BJ (cell line): Measurements from ENCODE around the gene ZNF536. TPM values are rescaled to one million over a fixed set of nuclear protein-coding genes. Genes with fewer than 3 reads are reported as not detected.

Experiments used
- CTCF ChIA-PET: fragments of 350-600 bp; formaldehyde crosslinking; extraction: SDS; loops from one replicate; lab custom pipeline; 2021; ENCODE audit warnings: antibody characterized with exemption, inconsistent platforms; lab: Yijun Ruan, JAX
- POLR2A ChIA-PET: fragments of 300-600 bp; sonication (Branson Sonifier 250); formaldehyde crosslinking; extraction: SDS; loops from one replicate; lab custom pipeline; 2021; ENCODE audit warnings: antibody characterized with exemption; lab: Charles Lee
- DNase-seq: peaks from one replicate; pipeline ENCODE4 v3.0.0-alpha.2; 2011; ENCODE audit warnings: low read depth
- H3K27me3 ChIP-seq: 2 replicates; pipeline ENCODE4 v1.6.0; 2011; ENCODE audit warnings: low read length; ENCODE audit not compliant: control insufficient read depth, insufficient read depth
- H3K36me3 ChIP-seq: 2 replicates; pipeline ENCODE4 v1.5.1; 2011; ENCODE audit warnings: low read length; ENCODE audit not compliant: control insufficient read depth, insufficient read depth
- H3K4me3 ChIP-seq: 2 replicates; pipeline ENCODE4 v1.5.1; 2011; ENCODE audit warnings: low read depth, mild to moderate bottlenecking, control low read depth, low read length
- polyA plus RNA-seq: library from polyadenylated mRNA; depleted of rRNA; stranded (reverse); fragments of >200 nt; gene quantifications from 2 replicates; pipeline ENCODE4 v1.2.3, GENCODE V29; 2011
- TF ChIP-seq, protein P1 (sequence below): IDR thresholded peaks from 2 replicates; pipeline ENCODE4 v1.5.1; 2011; ENCODE audit warnings: low read depth, mild to moderate bottlenecking, control low read depth, inconsistent platforms, low read length, moderate library complexity; ENCODE audit not compliant: insufficient read depth

ZNF536 gene
- polyA plus RNA-seq, 1 experiment: not detected

DNA sequence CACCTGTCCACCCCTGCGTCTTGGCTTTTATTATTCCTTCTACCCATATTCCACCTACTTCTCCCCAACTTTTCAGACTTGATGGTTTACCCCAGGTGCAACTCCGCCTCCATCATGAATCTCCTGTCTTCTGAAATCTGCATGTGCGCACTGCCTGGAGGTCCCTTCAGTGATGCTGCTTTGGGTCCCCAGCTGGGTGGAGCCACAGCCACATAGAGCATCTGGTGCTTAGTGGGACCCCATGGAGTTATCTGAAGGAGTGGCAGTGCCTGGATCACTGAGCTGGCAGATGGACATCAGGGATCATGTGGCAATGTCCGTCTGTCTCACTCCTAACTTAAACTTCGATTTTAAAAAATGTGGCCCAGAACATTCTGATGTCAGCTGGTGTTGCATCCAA lies 13.5 kb downstream of the ZNF536 start:
- Histone ChIP-seq H3K4me3 (no peak overlapping the region), H3K27me3 (no peaks in the 10 kb centered on the region), H3K36me3 (no peaks in the 10 kb centered on the region)
- DNase-seq: no peak
- CTCF ChIA-PET: no interaction called here
- POLR2A ChIA-PET: no interaction called here
- TF ChIP-seq, protein P1, sequence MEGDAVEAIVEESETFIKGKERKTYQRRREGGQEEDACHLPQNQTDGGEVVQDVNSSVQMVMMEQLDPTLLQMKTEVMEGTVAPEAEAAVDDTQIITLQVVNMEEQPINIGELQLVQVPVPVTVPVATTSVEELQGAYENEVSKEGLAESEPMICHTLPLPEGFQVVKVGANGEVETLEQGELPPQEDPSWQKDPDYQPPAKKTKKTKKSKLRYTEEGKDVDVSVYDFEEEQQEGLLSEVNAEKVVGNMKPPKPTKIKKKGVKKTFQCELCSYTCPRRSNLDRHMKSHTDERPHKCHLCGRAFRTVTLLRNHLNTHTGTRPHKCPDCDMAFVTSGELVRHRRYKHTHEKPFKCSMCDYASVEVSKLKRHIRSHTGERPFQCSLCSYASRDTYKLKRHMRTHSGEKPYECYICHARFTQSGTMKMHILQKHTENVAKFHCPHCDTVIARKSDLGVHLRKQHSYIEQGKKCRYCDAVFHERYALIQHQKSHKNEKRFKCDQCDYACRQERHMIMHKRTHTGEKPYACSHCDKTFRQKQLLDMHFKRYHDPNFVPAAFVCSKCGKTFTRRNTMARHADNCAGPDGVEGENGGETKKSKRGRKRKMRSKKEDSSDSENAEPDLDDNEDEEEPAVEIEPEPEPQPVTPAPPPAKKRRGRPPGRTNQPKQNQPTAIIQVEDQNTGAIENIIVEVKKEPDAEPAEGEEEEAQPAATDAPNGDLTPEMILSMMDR: no peak

DNA sequence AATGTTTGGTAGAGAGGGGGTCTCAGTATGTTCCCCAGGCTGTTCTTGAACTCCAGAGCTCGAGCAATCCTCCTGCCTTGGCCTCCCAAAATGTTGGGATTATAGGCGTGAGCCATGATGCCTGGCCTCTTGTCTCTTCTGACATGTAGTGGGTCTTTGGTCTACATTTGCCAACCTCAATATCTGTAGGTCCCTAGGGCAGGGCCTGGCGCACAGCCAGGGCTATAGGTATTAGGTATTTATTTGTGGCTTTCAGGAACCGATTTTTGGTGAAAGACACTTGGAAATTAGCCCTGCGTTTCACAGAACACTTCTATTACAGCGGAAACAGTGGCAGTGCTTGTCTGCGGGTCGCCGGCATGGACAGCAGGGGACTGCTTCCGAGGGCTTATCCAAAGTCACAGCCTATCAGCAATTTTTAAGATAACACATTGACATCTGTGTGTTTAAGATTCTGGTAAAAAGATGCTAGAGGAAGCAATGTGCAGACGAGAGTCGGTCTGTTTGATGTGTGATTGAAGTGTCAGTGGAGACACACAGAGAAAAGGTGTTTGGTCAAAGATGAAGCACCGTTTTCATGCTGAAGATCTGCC lies 14.5 kb downstream of the ZNF536 start:
- TF ChIP-seq, protein P1: no peak
- Histone ChIP-seq H3K27me3 (no peaks in the 10 kb centered on the region), H3K4me3 (no peak overlapping the region), H3K36me3 (no peaks in the 10 kb centered on the region)
- DNase-seq: no peak
- ChIA-PET CTCF (no interaction called here), POLR2A (no interaction called here)

DNA sequence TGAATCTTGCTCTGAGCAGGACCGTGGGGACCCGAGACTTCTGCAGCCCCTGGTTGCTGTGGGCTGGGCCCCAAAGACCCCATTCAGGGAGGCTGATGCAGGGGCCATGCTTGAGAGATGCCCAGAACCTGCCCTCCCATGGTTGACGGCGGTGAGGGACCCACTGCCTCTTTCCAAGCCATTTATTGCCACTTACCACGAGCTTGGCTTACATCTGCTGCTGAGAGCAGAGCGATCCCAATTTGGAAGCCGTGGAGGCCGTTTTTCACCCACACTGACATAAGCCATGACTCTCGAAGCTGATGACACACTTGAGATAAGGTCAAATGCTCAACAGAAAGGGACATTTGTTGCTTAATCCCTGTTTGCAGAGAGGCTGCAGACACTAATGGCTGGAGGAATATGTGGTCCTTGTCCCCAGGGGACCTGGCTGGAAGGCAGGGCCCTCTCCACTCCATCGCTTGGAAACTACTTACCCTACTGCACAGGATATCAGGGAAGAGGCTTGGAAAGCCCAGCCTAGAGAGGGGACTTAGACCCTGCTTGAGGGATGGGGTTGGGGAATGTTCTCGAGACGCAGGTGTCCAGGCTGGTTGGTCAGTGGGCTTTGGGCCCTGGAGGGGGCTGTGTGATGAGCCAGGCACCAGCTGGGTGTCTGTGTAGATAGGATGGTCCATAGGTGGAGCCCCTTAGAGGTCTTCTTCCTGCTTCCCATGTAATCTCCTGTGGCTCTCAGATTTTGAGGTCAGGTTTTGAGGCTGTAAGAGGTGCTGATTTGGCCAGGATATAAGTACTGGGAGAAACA lies 15.3 kb downstream of the ZNF536 start:
- Histone ChIP-seq H3K4me3 (no peak overlapping the region), H3K36me3 (no peaks in the 10 kb centered on the region), H3K27me3 (no peaks in the 10 kb centered on the region)
- TF ChIP-seq, protein P1: no peak
- ChIA-PET POLR2A (no interaction called here), CTCF (no interaction called here)
- DNase-seq: no peak

DNA sequence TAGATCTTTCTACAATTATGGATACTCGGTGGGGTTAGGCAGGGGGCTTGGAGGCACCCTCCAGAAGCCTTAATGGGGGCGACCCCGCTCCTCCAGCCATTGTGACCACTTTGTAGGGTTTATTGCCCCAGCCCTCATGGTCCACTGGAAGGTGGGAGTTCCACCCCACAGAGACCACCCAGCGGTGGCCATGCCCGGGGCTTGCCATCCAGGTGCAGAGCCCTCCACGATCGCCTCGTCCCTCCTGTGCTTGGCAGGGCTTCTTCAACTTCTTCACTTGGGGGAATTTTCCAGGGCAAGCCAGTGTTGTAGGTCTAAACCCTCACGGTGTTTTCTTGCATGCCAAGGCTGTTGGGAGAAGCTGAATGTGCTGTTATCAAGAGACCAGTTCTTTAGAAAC lies 16.1 kb downstream of the ZNF536 start:
- no peak for DNase-seq
- ChIA-PET POLR2A (no interaction called here), CTCF (no interaction called here)
- no peaks in the 10 kb centered on the region for H3K36me3 ChIP-seq
- no peak overlapping the region for H3K4me3 ChIP-seq
- TF ChIP-seq, protein P1: no peak
- H3K27me3 ChIP-seq: no peaks in the 10 kb centered on the region

DNA sequence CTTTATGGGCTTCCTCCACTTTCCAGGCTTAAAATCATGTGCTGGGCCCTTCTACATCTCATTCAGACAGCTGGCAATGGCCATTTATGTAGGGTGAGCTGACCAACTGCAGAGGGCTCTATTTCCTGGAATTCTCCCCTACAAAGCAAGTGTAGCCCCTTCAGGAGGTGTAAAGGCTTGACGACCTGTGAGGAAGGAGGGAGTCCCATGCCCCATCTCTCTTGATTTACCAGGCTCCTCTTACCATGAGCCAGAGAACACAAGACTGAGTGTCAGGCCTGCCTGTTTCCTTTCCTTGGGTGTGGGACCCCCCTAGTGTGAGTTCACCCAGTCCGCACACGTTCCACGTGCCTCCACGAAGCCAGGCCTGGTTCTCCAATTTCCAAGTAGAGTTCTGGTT lies 16.6 kb downstream of the ZNF536 start:
- ChIA-PET CTCF (no interaction called here), POLR2A (no interaction called here)
- Histone ChIP-seq H3K27me3 (no peaks in the 10 kb centered on the region), H3K36me3 (no peaks in the 10 kb centered on the region), H3K4me3 (no peak overlapping the region)
- no peak for DNase-seq
- TF ChIP-seq, protein P1: no peak
